HUDEP-2 (cell line): ENCODE measurements around the gene TRIM66.

Source experiments
- DNase-seq, 76 experiments: peaks; one replicate each; lab custom pipeline; 2025; ENCODE audit not compliant: unreplicated experiment in 76 of 76; lab: John Stamatoyannopoulos, UW

The TRIM66 gene

GRCh38 chr11:8581300-8581699, 101.2 kb downstream of the TRIM66 start:
- no peak for DNase-seq

- DNase-seq: no peak
These were observed 104.5 kb downstream of the TRIM66 start for GRCh38 chr11:8577791-8578581.

GRCh38 chr11:8574798-8575197, 107.7 kb downstream of the TRIM66 start:
- DNase-seq: no peak

- no peak for DNase-seq
These were observed 108.7 kb downstream of the TRIM66 start for GRCh38 chr11:8573777-8574176.

GRCh38 chr11:8567602-8568198, 114.8 kb downstream of the TRIM66 start:
- DNase-seq: no peak

GRCh38 chr11:8566613-8567210, 115.8 kb downstream of the TRIM66 start:
- peak in 23 of 76 experiments; percentile 1 to 64 (median 14) for DNase-seq

- no peak for DNase-seq
These were observed 117.9 kb downstream of the TRIM66 start for GRCh38 chr11:8564526-8564925.
